Fibroblast of mammary gland (primary cell): ENCODE data around the gene CHIC1.
A peak's percentile ranks its signal among the peaks of the same experiment; 100 is the strongest.
"Not testable (repeated sequence)": the region's sequence is repeated elsewhere in the genome, so short reads cannot be mapped to it uniquely, and the experiment has no call there.

Experiments used
- DNase-seq: peaks from one replicate; pipeline ENCODE4 v3.0.0-alpha.2; 2010; ENCODE audit warnings: low read depth
- H3K4me3 ChIP-seq: 2 replicates; pipeline ENCODE4 v1.5.1; 2011; ENCODE audit warnings: low read depth, mild to moderate bottlenecking, low read length, moderate library complexity; ENCODE audit not compliant: control insufficient read depth
- TF ChIP-seq, protein P1 (sequence below): conservative IDR thresholded peaks from 2 replicates; pipeline ENCODE4 v1.5.1; 2011; ENCODE audit warnings: low read depth, low read length, inconsistent platforms; ENCODE audit not compliant: control insufficient read depth, insufficient read depth

CHIC1 gene

GRCh38 chrX:73562458-73562857, 539 bp upstream of the CHIC1 start:
- no peak for DNase-seq
- TF ChIP-seq, protein P1, sequence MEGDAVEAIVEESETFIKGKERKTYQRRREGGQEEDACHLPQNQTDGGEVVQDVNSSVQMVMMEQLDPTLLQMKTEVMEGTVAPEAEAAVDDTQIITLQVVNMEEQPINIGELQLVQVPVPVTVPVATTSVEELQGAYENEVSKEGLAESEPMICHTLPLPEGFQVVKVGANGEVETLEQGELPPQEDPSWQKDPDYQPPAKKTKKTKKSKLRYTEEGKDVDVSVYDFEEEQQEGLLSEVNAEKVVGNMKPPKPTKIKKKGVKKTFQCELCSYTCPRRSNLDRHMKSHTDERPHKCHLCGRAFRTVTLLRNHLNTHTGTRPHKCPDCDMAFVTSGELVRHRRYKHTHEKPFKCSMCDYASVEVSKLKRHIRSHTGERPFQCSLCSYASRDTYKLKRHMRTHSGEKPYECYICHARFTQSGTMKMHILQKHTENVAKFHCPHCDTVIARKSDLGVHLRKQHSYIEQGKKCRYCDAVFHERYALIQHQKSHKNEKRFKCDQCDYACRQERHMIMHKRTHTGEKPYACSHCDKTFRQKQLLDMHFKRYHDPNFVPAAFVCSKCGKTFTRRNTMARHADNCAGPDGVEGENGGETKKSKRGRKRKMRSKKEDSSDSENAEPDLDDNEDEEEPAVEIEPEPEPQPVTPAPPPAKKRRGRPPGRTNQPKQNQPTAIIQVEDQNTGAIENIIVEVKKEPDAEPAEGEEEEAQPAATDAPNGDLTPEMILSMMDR, result no peak

DNA sequence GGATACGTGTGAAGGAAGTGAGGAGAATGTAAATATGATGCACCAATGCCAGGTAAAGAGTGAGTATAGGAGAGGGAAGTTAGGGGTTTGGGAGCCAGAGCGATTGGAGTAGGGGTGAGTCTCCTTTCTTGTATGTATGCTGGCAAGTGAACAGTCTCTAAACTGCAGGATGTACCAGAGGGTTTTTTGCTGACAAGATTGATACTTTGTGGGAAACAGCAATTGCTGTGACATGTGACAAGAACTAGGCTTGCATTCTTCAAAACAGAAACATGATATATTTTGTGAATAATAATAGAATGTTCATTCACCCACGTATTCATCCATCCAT, 706 bp downstream of the CHIC1 start:
- TF ChIP-seq, protein P1, result no peak
- DNase-seq, result peak; percentile 28
- peak overlapping the region; percentile 67 for H3K4me3 ChIP-seq

More at GRCh38 chrX:73562458-73562857, 539 bp upstream of the CHIC1 start:
- H3K4me3 ChIP-seq, result peak overlapping the region; percentile 67

DNA sequence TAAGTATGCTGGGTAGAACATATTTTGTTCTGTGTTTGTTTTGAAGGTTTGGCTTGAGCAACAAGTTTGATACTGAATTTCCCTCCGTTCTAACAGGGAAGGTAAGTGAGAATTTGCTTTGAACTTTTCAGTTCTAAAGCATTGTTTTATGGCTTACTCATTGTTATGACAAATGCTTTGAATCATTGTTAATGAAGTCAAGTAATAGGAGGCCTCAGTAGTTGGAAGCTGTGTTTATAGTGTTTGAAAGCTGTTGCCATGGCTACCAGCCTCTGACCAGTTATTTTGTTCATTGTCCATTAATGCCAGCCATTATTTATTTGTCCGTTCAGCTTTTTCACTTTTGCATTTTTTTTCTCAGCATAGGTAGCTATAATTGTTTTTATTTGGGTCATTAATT, 14.4 kb downstream of the CHIC1 start:
- TF ChIP-seq, protein P1, result no peak
- no peak overlapping the region for H3K4me3 ChIP-seq
- peak; percentile 86 for DNase-seq

DNA sequence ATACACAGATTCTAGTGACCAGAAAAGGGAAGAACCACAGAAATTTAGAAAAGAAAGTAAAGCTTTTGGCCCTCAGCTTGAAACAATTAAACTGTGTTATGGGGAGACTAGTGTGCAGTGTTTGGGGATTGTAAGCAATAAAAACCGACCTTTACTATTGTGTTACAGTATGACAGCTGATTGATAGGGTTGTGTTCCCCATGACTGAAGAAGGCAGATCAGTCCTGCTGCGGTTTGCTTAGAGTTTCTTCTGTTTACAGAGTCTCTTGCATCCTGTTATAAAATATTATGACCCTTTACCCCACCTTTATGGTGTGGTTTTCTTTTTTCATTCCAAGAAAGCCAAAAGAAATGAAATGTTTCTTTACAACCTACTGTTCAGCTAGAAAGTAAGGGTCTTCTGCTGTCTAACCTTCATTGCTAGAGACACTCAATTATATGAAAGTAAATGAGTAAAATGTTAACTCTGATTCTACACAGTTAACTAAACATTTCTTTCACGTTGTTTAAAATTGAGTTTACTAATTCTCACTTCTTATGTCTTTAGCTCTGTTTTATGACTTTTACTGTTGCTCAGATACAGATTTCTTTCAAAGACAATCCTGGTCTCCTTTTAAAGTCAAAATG, 18.1 kb downstream of the CHIC1 start:
- TF ChIP-seq, protein P1, result no peak
- H3K4me3 ChIP-seq, result no peak overlapping the region
- DNase-seq, result no peak

DNA sequence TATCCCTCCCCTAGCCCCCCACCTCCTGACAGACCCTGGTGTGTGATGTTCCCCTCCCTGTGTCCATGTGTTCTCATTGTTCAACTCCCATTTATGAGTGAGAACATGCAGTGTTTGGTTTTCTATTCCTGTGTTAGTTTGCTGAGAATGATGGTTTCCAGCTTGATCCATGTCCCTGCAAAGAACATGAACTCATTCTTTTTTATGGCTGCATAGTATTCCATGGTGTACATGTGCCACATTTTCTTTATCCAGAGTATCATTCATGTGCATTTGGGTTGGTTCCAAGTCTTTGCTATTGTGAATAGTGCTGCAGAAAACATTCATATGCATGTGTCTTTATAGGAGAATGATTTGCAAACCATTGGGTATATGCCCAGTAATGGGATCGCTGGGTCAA, 34.8 kb downstream of the CHIC1 start:
- DNase-seq, result not testable (repeated sequence)

GRCh38 chrX:73615022-73615421, 52.0 kb downstream of the CHIC1 start:
- TF ChIP-seq, protein P1, result no peak
- no peak overlapping the region for H3K4me3 ChIP-seq
- no peak for DNase-seq

More for the DNA sequence above, 34.8 kb downstream of the CHIC1 start:
- not testable (repeated sequence) for H3K4me3 ChIP-seq

DNA sequence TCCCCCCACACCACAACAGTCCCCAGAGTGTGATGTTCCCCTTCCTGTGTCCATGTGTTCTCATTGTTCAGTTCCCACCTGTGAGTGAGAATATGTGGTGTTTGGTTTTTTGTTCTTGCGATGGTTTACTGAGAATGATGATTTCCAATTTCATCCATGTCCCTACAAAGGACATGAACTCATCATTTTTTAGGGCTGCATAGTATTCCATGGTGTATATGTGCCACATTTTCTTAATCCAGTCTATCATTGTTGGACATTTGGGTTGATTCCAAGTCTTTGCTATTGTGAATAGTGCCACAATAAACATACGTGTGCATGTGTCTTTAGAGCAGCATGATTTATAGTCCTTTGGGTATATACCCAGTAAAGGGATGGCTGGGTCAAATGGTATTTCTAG, 78.7 kb downstream of the CHIC1 start:
- not testable (repeated sequence) for DNase-seq, H3K4me3 ChIP-seq

GRCh38 chrX:73647212-73647611, 84.2 kb downstream of the CHIC1 start:
- no peak for DNase-seq
- TF ChIP-seq, protein P1, result no peak
- H3K4me3 ChIP-seq, result no peak overlapping the region
